Bronchial epithelial cell (primary cell): ENCODE results near the gene KLHL11. TPM values are rescaled to one million over a fixed set of nuclear protein-coding genes. Genes with fewer than 3 reads are reported as not detected.
A peak's percentile ranks its signal among the peaks of the same experiment; 100 is the strongest.

Experiments used
- DNase-seq: peaks from one replicate; pipeline ENCODE4 v3.0.0-alpha.2; 2010; ENCODE audit warnings: low read depth
- FAIRE-seq: peaks from 2 replicates; lab custom pipeline; 2011; peaks lifted over from hg19 to GRCh38; lab: Jason Lieb, UNC
- H3K27me3 ChIP-seq: 2 replicates; pipeline ENCODE4 v1.5.1; 2011; ENCODE audit warnings: low read length; ENCODE audit not compliant: control insufficient read depth, insufficient read depth
- H3K36me3 ChIP-seq: 2 replicates; pipeline ENCODE4 v1.5.1; 2011; ENCODE audit warnings: low read length; ENCODE audit not compliant: control insufficient read depth, insufficient read depth
- H3K4me3 ChIP-seq: 2 replicates; pipeline ENCODE4 v1.5.1; 2011; ENCODE audit warnings: mild to moderate bottlenecking, low read depth, low read length, control low read depth
- CTCF ChIP-seq: IDR thresholded peaks from 2 replicates; pipeline ENCODE4 v1.5.1; 2011; ENCODE audit warnings: mild to moderate bottlenecking, moderate library complexity, low read length, control low read depth, inconsistent platforms; ENCODE audit not compliant: insufficient read depth, severe bottlenecking
- total RNA-seq: library from RNA; depleted of rRNA; stranded (reverse); fragments of >200 nt; gene quantifications from 2 replicates; pipeline ENCODE4 v1.2.1, GENCODE V29; 2014

KLHL11 gene
- total RNA-seq, 1 donor from 2014 or later = 33.2 TPM

- DNase-seq (no peak), FAIRE-seq (no peak)
- Histone ChIP-seq H3K4me3 (no peak overlapping the region), H3K27me3 (no peaks in the 10 kb centered on the region), H3K36me3 (peaks cover 47% of the 10 kb centered on the region)
- no peak for TF ChIP-seq CTCF
Observed at GRCh38 chr17:41893384-41893783, 28.2 kb upstream of the KLHL11 start.

- no peak for TF ChIP-seq CTCF
- H3K27me3 ChIP-seq = no peaks in the 10 kb centered on the region
- no peak overlapping the region for H3K4me3 ChIP-seq
- no peak for DNase-seq
- FAIRE-seq = no peak
- peaks cover 44% of the 10 kb centered on the region for H3K36me3 ChIP-seq
Observed at GRCh38 chr17:41892021-41892376, 26.8 kb upstream of the KLHL11 start.

GRCh38 chr17:41891135-41892020 lies 26.2 kb upstream of the KLHL11 start:
- Histone ChIP-seq H3K36me3 (peaks cover 37% of the 10 kb centered on the region), H3K27me3 (no peaks in the 10 kb centered on the region), H3K4me3 (no peak overlapping the region)
- FAIRE-seq (no peak), DNase-seq (no peak)
- TF ChIP-seq CTCF = no peak

GRCh38 chr17:41888332-41888965 lies 23.2 kb upstream of the KLHL11 start:
- no peaks in the 10 kb centered on the region for H3K27me3 ChIP-seq
- FAIRE-seq (no peak), DNase-seq (no peak)
- peaks cover 43% of the 10 kb centered on the region for H3K36me3 ChIP-seq
- no peak for TF ChIP-seq CTCF
- no peak overlapping the region for H3K4me3 ChIP-seq

GRCh38 chr17:41885733-41886132 lies 20.5 kb upstream of the KLHL11 start:
- TF ChIP-seq CTCF = peak; percentile 39
- peak; percentile 7 for FAIRE-seq
- DNase-seq = no peak
- peaks cover 39% of the 10 kb centered on the region for H3K36me3 ChIP-seq
- no peaks in the 10 kb centered on the region for H3K27me3 ChIP-seq
- H3K4me3 ChIP-seq = no peak overlapping the region
